ENCODE data around the gene BMPER. TPM values are rescaled to one million over a fixed set of nuclear protein-coding genes. Genes with fewer than 3 reads are reported as not detected.

The BMPER gene
- total RNA-seq, 1 donor = 11.2 TPM

GRCh38 chr7:33996899-33997298 lies 91.6 kb downstream of the BMPER start:
- no peak overlapping the region for H3K4me2 ChIP-seq (ENCODE audit: insufficient read depth, low read length)

GRCh38 chr7:33998476-33998875 lies 93.1 kb downstream of the BMPER start:
- peaks cover 5% of the 10 kb centered on the region for H3K36me3 ChIP-seq (ENCODE audit: insufficient read depth, low read length)
- H3K4me3 ChIP-seq (ENCODE audit: insufficient read depth, low read length) = no peak overlapping the region
- H3K27ac ChIP-seq (ENCODE audit: low read depth, low read length) = peak overlapping the region; percentile 75
- peaks cover 15% of the 10 kb centered on the region for H3K4me1 ChIP-seq (ENCODE audit: insufficient read depth, low read length)
- H3K9me3 ChIP-seq (ENCODE audit: low read depth, low read length) = no peaks in the 10 kb centered on the region
- no peak for TF ChIP-seq CTCF (IDR thresholded peaks at IDR 0.05; ENCODE audit: extremely low read depth, low read depth, low read length)
- no peaks in the 10 kb centered on the region for H4K20me1 ChIP-seq (ENCODE audit: insufficient read depth, low read length)
- H2AFZ ChIP-seq (ENCODE audit: low read length) = peak overlapping the region; percentile 73
- H3K4me2 ChIP-seq (ENCODE audit: insufficient read depth, low read length) = peak overlapping the region; percentile 33
- H3K79me2 ChIP-seq (ENCODE audit: insufficient read depth, low read length) = no peaks in the 10 kb centered on the region
- no peaks in the 10 kb centered on the region for H3K27me3 ChIP-seq (ENCODE audit: insufficient read depth, low read length)
- DNase-seq (ENCODE audit: insufficient read length, low spot score, missing footprints) = peak; percentile 91

More at GRCh38 chr7:33996899-33997298, 91.6 kb downstream of the BMPER start:
- Histone ChIP-seq H2AFZ (ENCODE audit: low read length) (no peak overlapping the region), H3K4me1 (ENCODE audit: insufficient read depth, low read length) (peaks cover 15% of the 10 kb centered on the region), H3K27ac (ENCODE audit: low read depth, low read length) (peak overlapping the region; percentile 19), H3K79me2 (ENCODE audit: insufficient read depth, low read length) (no peaks in the 10 kb centered on the region), H3K4me3 (ENCODE audit: insufficient read depth, low read length) (no peak overlapping the region), H3K27me3 (ENCODE audit: insufficient read depth, low read length) (no peaks in the 10 kb centered on the region), H3K36me3 (ENCODE audit: insufficient read depth, low read length) (peaks cover 5% of the 10 kb centered on the region), H4K20me1 (ENCODE audit: insufficient read depth, low read length) (no peaks in the 10 kb centered on the region), H3K9me3 (ENCODE audit: low read depth, low read length) (no peaks in the 10 kb centered on the region)
- DNase-seq (ENCODE audit: insufficient read length, low spot score, missing footprints) = no peak
- no peak for TF ChIP-seq CTCF (IDR thresholded peaks at IDR 0.05; ENCODE audit: extremely low read depth, low read depth, low read length)

- Histone ChIP-seq H3K79me2 (ENCODE audit: insufficient read depth, low read length) (no peaks in the 10 kb centered on the region), H3K4me2 (ENCODE audit: insufficient read depth, low read length) (peak overlapping the region; percentile 55), H3K4me1 (ENCODE audit: insufficient read depth, low read length) (peaks cover 36% of the 10 kb centered on the region), H3K4me3 (ENCODE audit: insufficient read depth, low read length) (no peak overlapping the region), H3K27ac (ENCODE audit: low read depth, low read length) (peak overlapping the region; percentile 45), H3K36me3 (ENCODE audit: insufficient read depth, low read length) (no peaks in the 10 kb centered on the region), H2AFZ (ENCODE audit: low read length) (no peak overlapping the region), H4K20me1 (ENCODE audit: insufficient read depth, low read length) (no peaks in the 10 kb centered on the region), H3K9me3 (ENCODE audit: low read depth, low read length) (no peaks in the 10 kb centered on the region), H3K27me3 (ENCODE audit: insufficient read depth, low read length) (no peaks in the 10 kb centered on the region)
- DNase-seq (ENCODE audit: insufficient read length, low spot score, missing footprints) = no peak
- TF ChIP-seq CTCF (IDR thresholded peaks at IDR 0.05; ENCODE audit: extremely low read depth, low read depth, low read length) = no peak
These were observed 105.8 kb downstream of the BMPER start for GRCh38 chr7:34011017-34011695.

- no peaks in the 10 kb centered on the region for H3K79me2 ChIP-seq (ENCODE audit: insufficient read depth, low read length)
- no peaks in the 10 kb centered on the region for H3K27me3 ChIP-seq (ENCODE audit: insufficient read depth, low read length)
- no peak overlapping the region for H3K4me3 ChIP-seq (ENCODE audit: insufficient read depth, low read length)
- TF ChIP-seq CTCF (IDR thresholded peaks at IDR 0.05; ENCODE audit: extremely low read depth, low read depth, low read length) = no peak
- peak overlapping the region; percentile 45 for H3K27ac ChIP-seq (ENCODE audit: low read depth, low read length)
- H2AFZ ChIP-seq (ENCODE audit: low read length) = no peak overlapping the region
- H3K4me2 ChIP-seq (ENCODE audit: insufficient read depth, low read length) = peak overlapping the region; percentile 55
- H3K4me1 ChIP-seq (ENCODE audit: insufficient read depth, low read length) = peaks cover 33% of the 10 kb centered on the region
- DNase-seq (ENCODE audit: insufficient read length, low spot score, missing footprints) = no peak
- no peaks in the 10 kb centered on the region for H3K36me3 ChIP-seq (ENCODE audit: insufficient read depth, low read length)
- H4K20me1 ChIP-seq (ENCODE audit: insufficient read depth, low read length) = no peaks in the 10 kb centered on the region
- no peaks in the 10 kb centered on the region for H3K9me3 ChIP-seq (ENCODE audit: low read depth, low read length)
These were observed 106.4 kb downstream of the BMPER start for GRCh38 chr7:34011696-34012095.

All from osteoblast (primary cell).